ENCODE results near the gene CYB561.

CYB561 gene

DNA sequence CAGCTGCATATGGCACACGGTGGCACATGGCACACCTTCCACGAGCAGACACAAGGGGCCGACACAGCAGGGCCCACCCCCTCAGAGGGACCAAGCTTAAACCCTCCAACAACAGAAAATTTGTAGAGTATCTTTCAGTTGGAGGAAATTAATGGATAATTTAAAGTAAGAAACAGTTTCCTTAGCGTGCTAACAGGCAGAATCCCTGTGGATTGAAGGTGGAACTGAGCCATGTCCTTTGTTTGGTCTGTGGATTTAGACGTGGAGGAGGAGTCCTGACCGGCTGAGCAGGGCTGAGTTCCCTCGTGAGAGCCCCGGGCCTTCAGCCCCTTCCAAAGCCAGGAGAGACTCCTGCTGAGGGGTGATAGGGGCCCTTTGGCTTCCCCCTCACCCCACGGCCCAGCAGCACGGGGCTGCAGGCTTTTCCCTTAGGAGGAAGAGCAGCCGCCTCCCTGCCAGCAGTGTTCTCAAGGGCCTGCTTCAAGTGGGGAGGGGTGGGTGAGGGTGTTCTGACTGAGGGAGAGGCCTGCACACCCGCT lies 1.4 kb upstream of the CYB561 start:
- DNase-seq = no peak

DNA sequence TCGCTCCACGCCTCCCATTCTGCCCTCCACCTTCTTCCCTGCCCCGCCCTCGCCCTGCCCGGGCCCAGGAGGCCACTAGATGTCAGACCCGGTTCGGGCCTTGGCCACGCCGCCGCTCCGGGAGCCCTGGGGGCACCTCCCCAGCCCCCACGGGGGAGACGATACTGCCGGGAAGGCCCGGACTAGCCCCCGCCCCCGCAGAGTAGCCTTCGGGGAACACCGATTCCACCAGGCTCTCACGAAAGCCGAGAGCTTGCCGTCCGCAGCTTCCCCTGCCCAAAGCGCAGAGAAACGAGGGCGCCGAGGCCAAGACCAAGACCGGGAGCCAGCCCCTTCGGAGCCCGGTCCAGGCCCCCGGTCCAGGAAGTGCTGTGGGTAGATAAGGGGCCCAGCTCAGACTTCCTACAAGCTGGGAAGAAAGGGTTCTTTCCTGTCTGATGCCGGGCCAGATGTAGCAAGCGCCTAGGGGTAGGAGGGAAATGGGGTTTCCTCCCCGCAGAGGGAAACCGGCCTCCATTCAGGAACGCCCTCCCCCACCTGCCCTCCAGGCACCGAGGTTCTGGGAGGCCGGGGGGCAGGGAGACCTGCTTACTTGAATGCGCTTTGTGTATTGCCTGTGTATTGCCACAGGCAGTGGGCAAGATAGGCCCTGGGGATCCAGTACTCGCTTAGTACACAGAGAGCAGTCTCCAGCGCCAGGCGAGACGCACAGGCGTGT lies 806 bp upstream of the CYB561 start:
- peak; percentile 42 to 46 for DNase-seq

DNA sequence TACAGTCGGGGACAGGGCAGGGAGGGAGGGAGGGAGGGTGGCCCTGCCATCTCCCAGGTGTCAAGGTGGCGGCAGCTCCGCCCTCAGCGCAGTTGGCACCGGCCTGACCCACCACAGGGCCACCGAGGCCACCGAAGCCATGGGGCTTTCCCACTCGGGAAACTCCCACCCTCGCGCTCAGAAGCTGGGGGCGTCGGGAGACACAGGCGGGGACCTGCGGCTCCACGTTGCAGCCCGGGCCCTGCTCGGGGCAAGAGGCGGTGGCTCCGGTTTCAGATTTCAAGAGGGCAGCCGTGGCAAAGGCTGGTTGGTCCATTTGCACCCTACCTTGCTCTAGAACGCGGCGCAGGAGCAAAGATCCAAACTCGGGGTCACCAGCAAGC lies 544 bp downstream of the CYB561 start:
- DNase-seq = peak; percentile 62 to 72

DNA sequence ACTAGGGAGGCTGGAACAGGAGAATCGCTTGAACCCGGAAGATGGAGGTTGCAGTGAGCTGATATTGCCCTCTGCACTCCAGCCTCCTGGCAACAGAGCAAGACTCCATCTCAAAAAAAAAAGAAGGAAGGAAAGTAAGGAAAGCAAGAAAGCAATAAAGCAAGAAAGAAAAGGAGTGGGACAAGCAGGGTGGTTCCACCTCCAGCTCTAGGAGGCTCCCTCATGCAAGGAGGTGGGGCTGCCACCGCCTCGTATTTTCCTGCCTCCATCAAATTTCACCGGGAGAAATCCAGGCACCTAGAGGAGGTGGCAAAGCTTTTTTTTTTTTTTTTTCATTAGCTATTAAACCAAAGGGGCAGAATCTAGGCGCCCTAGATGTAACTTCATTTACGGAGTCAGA lies 1.0 kb downstream of the CYB561 start:
- no peak for DNase-seq

DNA sequence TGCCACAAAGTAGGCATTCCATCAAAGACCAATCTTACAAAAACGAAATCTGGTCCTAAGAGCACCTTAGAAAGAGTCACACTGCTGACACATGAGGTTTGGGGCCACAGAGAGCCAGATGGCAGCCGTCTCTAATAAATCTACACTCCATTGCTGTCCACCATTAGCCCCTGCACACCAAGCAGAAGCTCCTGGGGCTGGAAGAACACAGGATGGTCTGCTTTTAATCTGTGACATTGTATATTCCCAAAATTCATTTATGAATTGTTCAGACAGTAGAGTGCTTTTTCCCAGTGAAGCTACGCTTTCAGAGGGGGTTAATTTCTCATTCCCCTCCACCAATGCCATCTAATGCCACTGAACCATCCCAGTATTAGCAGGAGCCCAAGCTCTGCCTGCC lies 1.6 kb downstream of the CYB561 start:
- no peak for DNase-seq

DNA sequence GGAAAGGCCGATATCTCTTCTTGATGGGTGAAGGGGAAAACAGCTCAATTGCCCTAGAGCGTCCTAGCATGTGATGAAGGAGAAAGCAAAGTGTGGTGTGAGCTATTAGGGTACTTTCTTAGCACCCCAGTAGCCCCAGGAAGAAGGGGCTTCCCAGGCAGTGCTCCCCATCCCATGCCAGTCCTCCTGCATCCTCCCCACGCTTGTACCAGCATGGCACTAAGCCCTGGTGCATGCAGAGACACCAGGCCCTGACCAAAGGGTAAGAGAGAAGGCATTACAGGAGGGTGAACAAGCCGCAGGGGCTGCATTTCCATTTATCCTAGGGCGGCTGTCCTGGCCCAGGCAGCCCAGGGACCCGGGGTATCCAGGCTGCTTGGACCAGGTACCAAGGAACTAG lies 3.1 kb downstream of the CYB561 start:
- DNase-seq = no peak

DNA sequence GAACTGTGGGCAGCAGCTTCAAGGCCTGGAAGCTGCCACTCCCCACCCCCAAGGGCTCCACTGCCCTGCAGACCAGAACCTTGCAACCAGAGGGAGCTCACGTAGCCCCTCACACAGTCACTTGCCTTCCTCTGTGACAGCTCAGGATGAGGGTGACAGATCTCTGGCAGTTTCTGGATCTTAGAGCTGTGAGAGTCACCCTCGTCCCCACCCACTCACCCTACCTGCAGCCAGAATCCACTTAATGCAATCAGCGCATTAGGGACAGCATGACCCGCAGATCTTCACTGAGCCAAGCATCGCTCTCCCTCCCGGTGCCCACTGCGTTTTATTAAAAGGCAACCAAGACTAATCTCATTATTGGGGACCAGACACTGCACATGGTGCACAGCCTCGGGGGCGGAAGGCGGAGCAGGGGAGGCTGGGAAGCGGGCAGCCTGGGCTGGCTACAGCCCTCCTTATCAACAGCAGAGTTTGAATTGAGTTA lies 3.5 kb downstream of the CYB561 start:
- no peak for DNase-seq

DNA sequence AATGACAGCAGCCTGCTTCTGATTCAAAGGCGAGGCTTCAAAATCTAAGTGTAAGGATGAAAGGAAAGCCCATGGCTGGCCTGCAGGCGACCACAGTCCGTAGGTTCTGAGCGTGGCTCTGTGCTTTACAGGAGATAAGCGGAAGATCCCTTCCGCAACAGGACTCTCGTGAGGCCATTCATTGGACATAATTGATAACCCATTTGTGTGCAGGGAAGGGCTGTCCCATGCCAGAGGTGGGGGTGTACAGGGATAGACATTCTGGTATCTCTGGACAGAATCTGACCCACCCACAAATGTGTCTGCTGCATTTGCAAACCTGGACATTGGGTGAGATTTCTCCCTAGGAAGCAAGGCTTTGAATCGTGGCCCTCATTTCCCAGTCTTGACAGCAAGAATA lies 4.0 kb downstream of the CYB561 start:
- DNase-seq = no peak

DNA sequence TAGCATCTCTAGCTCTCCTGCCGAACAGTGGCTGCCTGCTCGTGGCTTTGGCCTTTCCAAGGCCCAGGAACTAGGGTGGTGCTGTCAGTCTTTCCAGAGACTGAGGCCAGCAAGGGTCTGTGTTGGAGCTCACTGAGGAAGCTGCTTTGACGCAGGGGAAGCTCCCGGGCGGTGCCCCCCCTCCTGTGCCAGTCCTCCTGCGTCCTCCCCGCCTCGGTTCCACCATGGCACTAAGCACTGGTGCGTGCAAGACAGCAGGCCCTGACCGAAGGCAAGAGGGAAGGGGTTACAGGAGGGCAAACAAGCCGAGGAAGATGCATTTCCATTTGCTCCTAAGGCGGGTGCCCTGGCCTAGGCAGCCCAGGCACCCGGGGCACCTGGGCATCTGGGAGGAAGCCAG lies 4.5 kb downstream of the CYB561 start:
- DNase-seq = no peak

DNA sequence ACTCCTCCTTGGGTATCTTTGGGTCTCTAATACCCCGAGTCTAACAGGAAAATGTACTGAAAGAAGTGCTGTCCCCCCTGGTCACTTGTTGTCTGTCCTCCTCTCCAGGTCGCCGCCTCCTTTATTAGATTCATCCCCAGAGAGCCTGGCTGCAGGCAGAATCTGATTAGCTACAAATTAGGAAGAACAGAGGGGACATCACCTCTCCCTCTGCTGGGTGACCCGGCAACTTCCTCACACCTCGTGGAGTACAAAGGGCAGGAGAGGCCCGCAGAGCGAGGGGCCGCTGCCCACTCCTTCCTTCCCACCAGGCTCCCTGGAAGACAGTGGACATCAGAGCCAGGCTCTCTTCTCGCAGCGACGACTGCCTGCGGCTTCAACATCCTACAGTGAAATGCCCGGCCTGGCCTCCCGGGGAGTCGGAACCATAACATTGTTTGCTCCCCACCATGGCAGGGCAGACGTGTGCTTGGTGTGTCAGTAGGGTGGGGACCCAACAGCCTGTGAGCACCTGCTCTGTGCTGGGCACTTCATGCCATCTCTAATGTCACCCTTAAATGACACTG lies 5.3 kb downstream of the CYB561 start:
- no peak for DNase-seq

DNA sequence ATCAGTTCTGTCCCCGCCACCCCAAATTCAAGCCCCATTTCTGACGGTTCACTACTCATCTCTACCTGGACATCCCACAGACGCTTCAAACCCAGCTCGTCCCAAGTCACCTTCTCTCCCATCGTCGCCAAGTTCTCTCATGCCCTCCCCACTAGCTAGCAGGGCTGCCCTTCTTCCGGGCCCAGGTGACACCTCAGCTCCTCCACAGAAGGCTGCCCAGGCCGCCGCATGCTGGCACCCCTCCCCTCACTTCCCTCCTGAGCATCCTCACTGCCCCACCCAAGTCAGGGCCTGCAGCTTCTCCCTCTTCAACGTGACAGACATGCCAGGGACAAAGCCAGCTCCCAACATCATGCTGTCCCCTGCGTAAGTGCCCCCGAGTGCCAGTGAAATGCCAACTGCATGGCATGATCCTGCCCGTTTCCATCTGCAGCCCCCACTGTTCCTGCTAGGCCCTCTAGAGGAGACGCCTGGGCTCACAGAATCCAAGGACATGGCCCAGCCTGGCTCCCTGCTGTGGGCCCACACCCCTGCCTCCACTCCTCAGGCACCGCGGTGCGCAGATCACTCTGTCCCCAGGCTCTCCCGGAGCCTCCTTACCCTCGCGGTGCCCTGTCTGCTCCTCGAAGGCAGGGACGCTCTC lies 5.9 kb downstream of the CYB561 start:
- DNase-seq = peak in 1 of 2 experiments; percentile 17

DNA sequence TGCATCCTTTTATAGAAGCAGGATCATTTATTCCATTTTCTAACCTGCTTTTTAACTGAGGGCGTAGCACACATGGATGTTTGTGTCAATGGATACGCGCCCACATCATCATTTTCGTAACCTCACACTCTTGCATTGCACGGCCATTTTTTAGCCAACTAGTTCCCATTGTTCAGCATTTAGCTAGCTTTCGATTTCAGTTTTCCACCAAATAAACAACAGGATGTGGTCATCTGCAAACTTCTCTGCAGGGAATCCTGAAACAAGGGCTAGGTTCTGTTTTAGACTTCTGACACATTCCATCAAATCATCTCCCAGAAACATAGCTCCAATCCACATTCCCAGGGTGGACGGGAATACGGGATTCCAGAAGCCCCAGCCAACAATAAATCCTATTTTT lies 6.4 kb downstream of the CYB561 start:
- DNase-seq = no peak

DNA sequence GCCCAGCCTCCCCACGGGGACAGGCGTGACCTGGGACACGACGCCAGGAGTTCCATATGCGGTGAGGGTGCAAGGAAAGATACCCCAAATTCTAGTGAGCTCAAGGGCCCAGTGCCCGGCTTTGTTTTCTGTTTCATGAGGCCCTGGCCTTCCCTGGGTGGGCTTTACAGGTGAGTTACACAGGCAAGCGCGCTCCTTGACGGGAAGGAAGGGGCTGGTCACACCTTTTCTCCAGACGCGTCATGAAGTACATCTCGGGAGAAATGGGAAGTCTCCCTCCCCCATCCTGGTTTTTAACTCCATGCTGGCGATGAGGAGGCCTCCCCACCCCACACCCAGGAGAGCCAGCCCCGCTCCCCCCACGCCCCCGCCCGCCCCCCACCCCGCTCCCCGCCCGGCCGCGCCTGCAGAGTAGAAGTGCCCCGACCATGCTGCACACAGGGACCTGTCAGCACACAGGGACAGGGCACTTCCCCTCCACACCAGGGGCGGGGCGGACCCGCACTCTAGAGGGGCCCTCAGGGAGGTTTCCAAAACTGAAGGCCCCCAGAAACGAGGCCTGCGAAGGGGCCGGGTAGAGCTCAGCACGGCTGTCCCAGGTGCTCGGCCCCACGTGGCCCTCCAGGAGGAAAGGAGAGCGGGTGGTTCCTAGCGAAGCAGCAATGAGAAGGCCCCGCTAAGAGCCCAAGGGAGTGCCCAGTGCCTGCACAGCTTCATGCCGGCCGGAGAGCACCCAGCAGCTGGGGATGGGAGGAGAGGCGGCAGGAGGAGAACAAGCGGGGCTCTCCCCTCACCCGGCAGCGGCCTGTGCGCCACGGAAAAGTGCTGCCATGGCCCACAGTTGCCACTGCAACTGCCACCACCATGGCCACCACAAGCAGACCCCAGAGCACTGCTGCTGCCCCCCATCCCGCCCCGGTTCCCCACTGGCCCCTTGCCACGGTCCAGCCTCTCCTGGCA lies 7.7 kb downstream of the CYB561 start:
- no peak for DNase-seq

DNA sequence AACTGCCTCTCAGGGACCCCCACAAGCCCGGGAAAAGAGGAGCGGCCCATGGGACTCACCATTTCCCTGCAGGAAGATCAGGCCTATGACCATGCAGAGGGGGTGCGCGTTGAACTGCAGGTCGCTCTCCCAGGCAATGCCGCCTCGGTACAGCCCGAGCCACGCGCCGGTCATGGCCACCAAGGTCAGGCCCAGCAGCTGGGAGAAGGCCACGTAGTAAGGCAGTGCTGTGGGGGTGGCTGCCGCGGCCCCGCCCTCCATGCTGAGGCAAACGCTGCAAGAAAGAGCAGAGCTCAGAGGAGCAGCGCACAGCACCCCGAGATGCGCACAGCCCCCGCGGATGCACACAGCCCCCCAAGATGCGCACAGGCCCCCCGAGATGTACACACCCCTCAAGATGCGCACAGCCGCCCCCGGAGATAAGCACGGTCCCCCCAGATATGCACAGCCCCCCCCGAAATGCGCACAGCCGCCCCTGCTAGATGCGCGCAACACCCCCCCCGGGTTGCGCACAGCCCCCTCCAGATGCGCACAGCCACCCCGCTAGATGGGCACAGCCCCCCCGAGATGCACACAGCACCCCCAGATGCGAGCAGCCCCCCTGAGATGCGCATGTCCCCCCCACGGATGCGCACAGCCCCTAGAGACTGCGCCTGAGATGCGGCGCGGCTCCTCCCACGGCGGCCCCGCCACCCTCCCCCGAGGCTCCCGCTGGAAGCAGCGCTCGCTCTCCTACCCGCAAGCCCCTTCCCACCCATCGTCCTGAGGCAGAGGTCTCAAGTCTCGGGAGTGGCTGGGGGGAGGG lies 8.6 kb downstream of the CYB561 start:
- no peak for DNase-seq

DNA sequence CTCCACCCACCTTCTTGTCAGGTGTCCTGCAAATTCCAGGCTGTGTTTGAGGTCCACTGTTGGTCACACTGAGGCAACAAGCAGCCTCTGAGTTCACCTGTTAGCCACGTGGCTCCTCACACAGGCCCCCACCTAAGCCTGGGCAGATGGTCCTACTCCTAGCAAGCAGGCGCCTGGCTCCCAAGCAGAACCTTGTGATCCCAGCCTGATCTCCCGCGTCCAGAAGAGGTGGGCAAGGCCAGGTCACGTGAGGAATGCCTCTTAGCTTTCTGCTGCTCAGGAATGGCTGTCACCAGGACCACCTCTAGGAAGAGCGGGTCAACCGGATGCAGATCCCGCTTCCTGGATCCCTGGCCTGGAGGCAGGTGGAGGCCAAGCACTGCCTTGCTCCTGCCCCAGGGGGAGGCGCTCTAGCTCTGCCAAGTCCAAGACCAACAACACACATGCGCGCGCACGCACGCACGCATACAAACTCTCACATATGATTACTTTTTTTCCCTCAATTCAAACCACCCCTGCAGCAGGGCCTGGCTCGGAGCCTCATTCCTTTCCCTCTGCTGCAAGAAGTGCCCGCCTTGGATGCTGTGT lies 9.5 kb downstream of the CYB561 start:
- no peak for DNase-seq

DNA sequence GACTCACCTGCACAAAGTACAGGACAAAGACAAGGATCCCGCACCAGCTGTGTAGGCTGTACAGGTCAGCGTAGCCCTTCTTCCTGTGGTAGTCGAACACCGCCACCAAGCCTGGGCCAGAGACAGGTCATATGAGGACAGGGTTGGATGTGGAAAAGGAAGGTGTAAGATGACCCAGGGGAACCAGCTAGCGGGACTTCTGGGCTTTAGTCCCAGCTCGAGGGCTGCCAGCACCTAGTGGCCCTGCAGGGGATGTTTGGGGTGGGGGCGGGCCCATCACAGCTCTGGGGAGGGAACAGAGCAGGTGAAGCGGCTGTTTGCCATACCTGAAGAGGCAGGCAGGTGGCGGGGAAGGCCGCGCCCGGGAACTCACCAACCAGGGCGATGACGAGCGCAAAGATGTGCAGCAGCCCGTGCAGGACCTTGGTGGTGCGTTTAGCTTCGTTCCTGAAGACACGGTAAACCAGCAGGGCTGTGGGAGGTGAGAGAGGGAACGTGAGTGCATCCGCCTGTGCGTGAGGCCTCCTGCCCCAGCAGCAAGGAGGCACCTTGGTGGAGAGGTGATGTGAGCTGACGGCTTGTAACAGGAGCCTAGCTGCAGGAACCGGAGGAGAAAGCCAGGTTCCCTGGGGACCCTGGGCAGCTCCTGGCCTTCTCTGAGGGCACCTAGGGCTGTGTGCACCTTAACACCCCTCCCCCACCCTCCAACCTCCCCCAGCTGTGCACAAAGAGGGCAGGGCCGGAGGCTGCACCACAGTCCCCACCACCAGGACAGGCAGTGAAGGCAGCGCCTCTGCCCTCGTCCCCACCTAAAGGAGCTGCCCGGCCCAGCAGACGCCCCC lies 10.2 kb downstream of the CYB561 start:
- DNase-seq = no peak

DNA sequence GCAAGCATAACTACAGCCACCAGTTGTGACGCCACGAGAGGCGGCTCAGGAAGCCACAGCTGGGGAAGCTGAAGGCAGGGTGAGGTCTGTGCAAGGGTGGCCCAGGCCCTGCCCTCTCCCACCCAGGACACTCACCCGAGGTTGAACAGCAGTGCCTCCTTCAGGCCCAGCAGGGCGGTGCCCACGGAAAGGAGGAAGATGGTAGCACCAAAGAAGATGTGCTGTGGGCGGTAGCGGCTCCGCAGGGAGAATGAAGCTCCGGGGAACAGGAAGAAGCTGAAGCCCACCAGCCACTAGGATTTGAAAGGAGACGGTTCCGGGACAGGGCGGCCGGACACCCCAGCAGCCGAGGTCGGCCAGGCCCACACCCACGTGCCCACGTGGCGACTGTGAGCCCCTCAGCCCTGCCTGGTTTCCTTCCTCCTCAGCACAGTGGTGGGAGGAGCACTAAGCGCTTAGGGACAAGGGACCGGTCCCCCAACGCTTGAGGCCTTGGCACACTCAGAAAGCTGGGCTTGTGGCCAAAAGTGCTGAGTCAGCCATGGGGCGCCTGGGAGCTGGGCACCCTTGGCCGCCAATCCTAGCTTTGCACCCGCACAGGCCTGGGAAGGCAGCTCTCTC lies 11.0 kb downstream of the CYB561 start:
- DNase-seq = no peak

DNA sequence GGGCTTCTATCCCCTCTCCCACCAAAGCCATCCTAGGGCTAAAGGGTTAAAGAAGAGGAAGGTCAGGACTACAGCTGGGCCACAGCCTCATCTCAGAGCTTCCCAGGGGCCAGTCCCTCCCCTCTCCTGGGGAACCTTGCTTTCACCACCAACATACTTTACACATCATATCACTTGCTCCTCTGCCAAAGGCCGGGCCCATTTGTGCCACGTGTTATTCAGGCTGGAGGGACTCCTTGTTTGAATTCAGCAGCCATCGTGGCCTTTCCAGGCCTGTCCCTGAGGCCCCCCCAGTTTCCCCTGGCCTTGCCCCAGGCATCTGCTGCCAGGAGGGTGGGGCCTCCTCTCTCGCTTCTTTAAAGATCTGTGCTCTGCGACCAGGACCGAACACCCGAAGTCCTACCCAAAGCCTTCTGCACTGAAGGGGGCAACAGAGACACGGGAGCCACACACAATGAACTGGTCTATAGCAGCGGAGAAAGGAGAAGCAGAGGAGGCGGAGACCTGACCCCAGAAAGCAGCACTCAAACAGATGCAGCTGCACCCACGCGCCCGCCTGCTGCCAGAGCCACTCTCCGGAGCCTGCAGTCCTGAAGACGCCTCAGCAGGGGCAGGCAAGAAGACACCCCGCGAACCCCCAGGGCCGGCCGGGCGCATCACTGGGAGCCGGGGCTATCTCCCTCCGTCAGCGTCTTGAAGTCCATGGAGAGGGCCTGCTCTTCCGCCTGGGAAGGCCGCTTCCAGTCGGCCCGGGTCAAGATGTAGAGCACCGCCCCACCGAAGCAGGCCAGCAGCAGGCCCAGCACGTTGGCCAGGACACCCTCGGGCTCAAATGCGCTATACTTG lies 12.1 kb downstream of the CYB561 start:
- DNase-seq = no peak
